GM12873 (cell line): ENCODE results near the gene ZMIZ1.

Source experiments
- TF ChIP-seq, protein P1 (sequence below): IDR thresholded peaks from 2 replicates; pipeline ENCODE4 v1.5.1; 2012; ENCODE audit warnings: low read depth, mild to moderate bottlenecking, moderate library complexity, low read length, control low read depth; ENCODE audit not compliant: insufficient read depth; ENCODE audit errors: missing control alignments

ZMIZ1 gene

DNA sequence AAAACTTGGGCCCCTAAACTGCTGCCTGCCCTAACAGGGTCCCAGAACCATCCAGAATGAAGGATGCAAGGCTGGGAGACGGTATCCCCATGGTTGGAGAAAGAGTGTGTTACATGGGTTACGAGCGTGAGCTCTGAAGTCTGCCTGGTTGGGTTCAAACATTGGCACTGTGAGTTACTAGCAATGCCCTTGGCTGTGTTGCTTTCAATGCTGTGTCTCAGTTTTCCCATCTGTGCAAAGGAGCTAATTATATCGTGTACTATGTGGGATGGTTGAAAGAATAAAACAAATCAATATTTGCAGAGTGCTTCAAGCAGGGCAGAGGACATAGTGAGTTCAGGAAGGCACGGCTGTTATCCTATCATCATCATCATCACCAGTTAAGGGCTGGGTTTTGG lies 114.7 kb downstream of the ZMIZ1 start:
- TF ChIP-seq, protein P1, sequence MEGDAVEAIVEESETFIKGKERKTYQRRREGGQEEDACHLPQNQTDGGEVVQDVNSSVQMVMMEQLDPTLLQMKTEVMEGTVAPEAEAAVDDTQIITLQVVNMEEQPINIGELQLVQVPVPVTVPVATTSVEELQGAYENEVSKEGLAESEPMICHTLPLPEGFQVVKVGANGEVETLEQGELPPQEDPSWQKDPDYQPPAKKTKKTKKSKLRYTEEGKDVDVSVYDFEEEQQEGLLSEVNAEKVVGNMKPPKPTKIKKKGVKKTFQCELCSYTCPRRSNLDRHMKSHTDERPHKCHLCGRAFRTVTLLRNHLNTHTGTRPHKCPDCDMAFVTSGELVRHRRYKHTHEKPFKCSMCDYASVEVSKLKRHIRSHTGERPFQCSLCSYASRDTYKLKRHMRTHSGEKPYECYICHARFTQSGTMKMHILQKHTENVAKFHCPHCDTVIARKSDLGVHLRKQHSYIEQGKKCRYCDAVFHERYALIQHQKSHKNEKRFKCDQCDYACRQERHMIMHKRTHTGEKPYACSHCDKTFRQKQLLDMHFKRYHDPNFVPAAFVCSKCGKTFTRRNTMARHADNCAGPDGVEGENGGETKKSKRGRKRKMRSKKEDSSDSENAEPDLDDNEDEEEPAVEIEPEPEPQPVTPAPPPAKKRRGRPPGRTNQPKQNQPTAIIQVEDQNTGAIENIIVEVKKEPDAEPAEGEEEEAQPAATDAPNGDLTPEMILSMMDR = no peak

DNA sequence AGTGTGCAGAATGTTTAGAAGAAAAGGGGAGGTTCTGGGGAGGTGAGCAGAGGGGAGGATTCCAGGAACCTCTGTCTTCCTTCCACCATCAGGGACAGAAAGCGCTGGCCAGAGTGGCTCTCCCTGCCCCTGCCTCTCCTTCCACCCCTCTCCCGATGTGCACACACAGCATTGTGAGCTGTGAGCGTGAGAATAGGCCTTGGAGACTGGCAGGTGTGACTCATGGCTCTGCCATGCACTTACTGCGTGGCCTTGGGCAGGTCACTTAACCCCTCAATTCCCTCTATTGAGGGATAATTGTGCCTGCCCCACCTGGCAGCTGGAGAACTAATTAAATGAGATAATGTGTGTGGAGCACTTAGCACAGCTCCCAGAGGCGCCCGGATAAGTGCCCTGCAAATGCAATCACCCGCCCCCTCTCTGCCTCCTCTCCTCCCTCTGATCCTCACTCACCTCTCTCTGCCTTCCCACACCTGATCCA lies 115.4 kb downstream of the ZMIZ1 start:
- TF ChIP-seq, protein P1 = no peak

DNA sequence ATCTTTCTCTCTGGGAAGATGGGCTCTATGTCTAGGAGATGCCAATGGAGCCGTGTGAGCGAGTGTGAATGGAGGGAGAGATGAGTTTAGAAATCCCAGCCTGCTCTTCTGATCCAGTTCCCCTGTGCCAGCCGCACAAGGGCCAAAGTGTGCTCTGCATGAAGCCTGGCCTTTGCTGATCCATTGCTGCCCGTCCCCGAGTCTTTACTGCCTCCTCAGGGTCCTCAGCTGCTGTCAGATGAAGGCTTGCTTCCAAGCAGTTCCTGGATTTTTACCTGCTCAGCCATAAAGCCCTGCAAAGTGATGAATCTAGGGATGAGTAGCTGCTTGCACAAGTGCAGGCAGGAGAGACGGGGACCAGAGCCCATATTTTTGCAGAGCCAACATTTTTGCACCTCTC lies 115.9 kb downstream of the ZMIZ1 start:
- TF ChIP-seq, protein P1 = no peak

DNA sequence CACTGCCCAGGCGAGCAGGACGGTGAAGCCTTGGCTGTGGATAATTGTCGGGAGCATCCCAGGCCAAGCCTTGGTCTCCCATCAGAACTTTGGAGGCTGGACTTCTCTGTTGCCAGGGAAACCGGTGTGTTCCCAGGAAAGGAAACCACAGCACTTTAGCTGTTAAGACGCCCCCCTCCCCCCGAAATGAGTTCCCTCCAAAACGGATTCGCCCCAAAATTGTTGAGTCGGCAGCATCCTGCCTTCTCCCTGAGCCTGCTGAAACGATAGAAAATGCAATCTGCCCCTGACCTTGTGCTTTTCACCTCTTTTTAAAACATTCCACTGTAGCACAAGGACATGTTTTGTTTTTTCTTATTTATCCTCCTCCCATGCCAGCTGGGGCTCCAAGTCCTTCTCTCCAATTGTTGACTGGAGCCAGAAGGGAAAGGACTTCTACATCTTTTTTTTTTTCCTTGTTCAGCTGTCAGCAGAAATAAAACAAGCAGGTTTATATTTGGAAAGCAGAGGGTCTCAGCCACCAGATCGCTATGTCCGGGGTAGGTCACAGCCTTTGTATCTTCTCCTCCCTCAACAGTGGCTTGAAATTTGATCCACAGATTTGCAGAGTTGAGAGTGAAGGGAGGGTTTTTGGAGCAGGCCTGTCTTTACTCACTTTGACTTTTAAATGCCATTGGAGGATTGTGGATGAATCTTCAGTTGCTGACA lies 116.5 kb downstream of the ZMIZ1 start:
- TF ChIP-seq, protein P1 = no peak

DNA sequence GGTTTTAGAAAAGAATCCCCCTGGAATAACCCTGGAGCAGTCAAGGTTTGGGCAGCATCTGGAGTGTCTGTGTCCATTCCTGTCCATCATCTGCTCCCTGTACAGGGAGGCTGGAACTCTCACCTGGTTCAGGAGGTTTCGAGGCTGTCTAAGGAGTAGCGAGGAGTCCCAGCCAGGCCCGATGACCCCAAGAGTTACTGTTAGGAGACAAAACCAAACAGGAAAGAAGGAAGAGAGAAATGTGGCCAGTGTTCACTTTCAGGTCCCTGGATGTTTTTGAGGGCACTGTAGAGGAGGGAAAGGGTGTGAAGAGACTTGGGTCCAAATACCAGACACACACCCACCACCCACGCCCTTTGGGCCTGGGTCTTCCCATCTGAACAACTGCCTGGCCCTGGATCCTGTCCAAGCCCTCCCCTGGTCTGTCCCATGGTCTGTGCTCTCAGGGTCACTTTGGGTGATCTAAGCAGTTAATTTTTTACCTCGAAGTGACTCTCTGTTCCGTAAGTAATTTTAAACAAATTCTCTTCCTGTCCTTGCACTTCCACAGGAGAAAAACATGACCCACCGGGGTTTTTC lies 117.1 kb downstream of the ZMIZ1 start:
- TF ChIP-seq, protein P1 = no peak

DNA sequence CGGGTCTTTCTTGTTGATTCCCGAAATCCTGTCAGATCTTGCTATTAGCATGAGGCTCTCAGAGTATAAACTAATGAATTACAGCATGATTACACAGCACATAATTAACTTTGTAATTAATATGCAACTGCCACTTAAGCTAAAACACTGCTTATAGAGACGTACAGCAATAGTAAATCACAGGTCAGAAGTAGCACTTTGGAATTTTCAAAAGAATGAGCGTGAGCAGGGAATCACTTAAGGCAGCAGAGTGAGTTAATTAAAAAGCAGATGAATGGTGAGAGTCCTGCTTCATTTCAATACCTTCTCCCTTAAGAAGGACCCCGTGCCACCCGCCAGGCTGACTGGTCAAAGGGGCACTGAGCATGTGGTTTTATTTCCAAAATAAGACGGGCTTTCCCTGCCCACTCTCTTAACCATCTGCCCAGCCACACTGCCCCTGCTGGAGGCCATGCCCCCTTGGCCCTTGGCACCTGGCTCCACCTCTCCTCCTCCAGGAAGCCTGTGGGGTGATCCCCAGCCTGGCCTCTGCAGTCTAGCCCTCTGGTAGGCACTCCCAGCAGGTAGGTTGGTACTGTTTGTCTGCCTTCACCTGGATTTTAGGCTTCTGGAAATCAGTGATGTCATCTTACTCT lies 117.8 kb downstream of the ZMIZ1 start:
- TF ChIP-seq, protein P1 = no peak

DNA sequence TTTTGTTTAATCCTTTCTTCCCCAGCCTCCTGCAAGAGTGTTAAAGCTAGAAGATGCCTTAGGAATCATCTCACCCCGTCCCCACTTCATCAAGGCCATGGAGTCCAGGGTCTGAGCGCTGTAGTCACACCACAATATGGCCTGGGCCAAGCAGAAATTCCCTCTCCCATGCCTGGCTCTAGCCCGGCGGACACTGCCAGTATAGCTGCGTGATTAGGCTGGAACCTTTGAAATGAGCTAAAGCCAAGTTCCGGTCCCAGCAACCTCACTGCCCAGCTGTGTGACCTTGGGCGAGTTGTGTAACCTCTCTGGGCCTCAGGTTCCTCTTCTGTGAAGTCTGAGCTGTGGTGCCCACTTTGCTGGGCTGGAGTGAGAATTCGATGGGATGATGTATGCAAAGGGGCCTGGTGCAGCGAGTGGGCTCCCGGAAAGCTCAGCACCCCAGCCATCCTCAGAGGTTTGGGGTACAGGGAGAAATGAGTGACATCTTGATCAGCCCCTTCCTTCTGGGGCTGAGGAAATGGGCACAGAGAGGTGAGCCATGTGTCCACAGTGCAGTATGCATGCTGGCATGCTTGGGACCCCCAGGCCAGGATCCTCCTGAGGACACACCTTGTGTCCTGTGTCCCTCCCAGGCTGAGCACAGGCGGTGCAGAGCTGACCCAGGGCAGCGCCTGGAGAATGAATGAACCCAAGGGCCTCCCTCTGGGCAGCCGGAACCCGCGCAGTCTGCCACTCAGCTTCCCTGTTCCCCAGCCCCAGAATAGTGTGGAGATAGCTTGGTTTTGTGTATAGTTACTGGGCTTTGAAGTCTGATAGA lies 118.6 kb downstream of the ZMIZ1 start:
- TF ChIP-seq, protein P1 = no peak
